Left ventricle myocardium inferior (tissue), 1 donor: ENCODE data around the gene RPLP2. TPM values are rescaled to one million over a fixed set of nuclear protein-coding genes. Genes with fewer than 3 reads are reported as not detected.

ENCODE experiments used
- DNase-seq: peaks from one replicate; pipeline ENCODE4 v3.0.0-alpha.2; 2020
- H3K27ac ChIP-seq: fragments of 200-600 bp; replicated peaks from 2 replicates; pipeline ENCODE4 v1.8.0; 2021
- H3K27me3 ChIP-seq: fragments of 200-600 bp; 2 replicates; pipeline ENCODE4 v1.8.0; 2021; ENCODE audit warnings: low read depth
- H3K36me3 ChIP-seq: fragments of 200-600 bp; 2 replicates; pipeline ENCODE4 v1.8.0; 2021
- H3K4me1 ChIP-seq: fragments of 200-600 bp; 2 replicates; pipeline ENCODE4 v1.8.0; 2021
- H3K4me3 ChIP-seq: fragments of 200-600 bp; 2 replicates; pipeline ENCODE4 v1.8.0; 2021; ENCODE audit warnings: mild to moderate bottlenecking, moderate library complexity
- H3K9me3 ChIP-seq: fragments of 200-600 bp; replicated peaks from 2 replicates; pipeline ENCODE4 v1.8.0; 2021
- CTCF ChIP-seq: fragments of 200-600 bp; IDR thresholded peaks from 2 replicates; pipeline ENCODE4 v1.8.0; 2021; ENCODE audit warnings: antibody characterized with exemption, mild to moderate bottlenecking, borderline replicate concordance
- intact Hi-C: fragments of 100-400 bp; cut with micrococcal nuclease; formaldehyde crosslinking; loops from one replicate; pipeline ENCODE4 v1.11.0; 2022
- total RNA-seq: library from RNA; stranded (reverse); fragmentation: NEBNext Ultra II Directional; extraction: Animal tissue kit (Norgen Biotek cat#: 25700); gene quantifications from one replicate; pipeline ENCODE4 v1.2.1, GENCODE V29; 2021
- donor health status: DM: no; HTN: yes; CAD: no; lungs with severe emphysema.

Gene RPLP2
- total RNA-seq, 1 donor from 2014 or later: 871 TPM

GRCh38 chr11:850775-851763, 41.3 kb downstream of the RPLP2 start:
- intact Hi-C loops: no loop called here
- Histone ChIP-seq H3K9me3 (no peaks in the 10 kb centered on the region), H3K27ac (no peak overlapping the region), H3K27me3 (no peaks in the 10 kb centered on the region), H3K4me3 (no peak overlapping the region), H3K36me3 (no peaks in the 10 kb centered on the region), H3K4me1 (peaks cover 92% of the 10 kb centered on the region)
- TF ChIP-seq CTCF: no peak
- no peak for DNase-seq

GRCh38 chr11:852762-853161, 43.0 kb downstream of the RPLP2 start:
- no peak for TF ChIP-seq CTCF
- Histone ChIP-seq H3K4me3 (no peak overlapping the region), H3K36me3 (no peaks in the 10 kb centered on the region), H3K9me3 (no peaks in the 10 kb centered on the region), H3K27ac (no peak overlapping the region), H3K27me3 (no peaks in the 10 kb centered on the region), H3K4me1 (peaks cover 93% of the 10 kb centered on the region)
- intact Hi-C loops: no loop called here
- no peak for DNase-seq

- intact Hi-C loops: no loop called here
- no peaks in the 10 kb centered on the region for H3K36me3 ChIP-seq
- no peak for DNase-seq
- no peaks in the 10 kb centered on the region for H3K27me3 ChIP-seq
- no peak overlapping the region for H3K27ac ChIP-seq
- no peak overlapping the region for H3K4me3 ChIP-seq
- TF ChIP-seq CTCF: no peak
- H3K4me1 ChIP-seq: peaks cover 83% of the 10 kb centered on the region
- H3K9me3 ChIP-seq: no peaks in the 10 kb centered on the region
Observed at GRCh38 chr11:853682-854448, 44.1 kb downstream of the RPLP2 start.

- intact Hi-C loops: no loop called here
- no peak for DNase-seq
- peaks cover 82% of the 10 kb centered on the region for H3K4me1 ChIP-seq
- no peak overlapping the region for H3K4me3 ChIP-seq
- no peak overlapping the region for H3K27ac ChIP-seq
- H3K9me3 ChIP-seq: no peaks in the 10 kb centered on the region
- TF ChIP-seq CTCF: no peak
- H3K27me3 ChIP-seq: no peaks in the 10 kb centered on the region
- H3K36me3 ChIP-seq: no peaks in the 10 kb centered on the region
Observed at GRCh38 chr11:854601-855329, 45.0 kb downstream of the RPLP2 start.

GRCh38 chr11:855330-855674, 45.5 kb downstream of the RPLP2 start:
- Histone ChIP-seq H3K4me1 (peaks cover 82% of the 10 kb centered on the region), H3K36me3 (no peaks in the 10 kb centered on the region), H3K27ac (no peak overlapping the region), H3K27me3 (no peaks in the 10 kb centered on the region), H3K4me3 (no peak overlapping the region), H3K9me3 (no peaks in the 10 kb centered on the region)
- no peak for TF ChIP-seq CTCF
- no peak for DNase-seq
- intact Hi-C loops: no loop called here
